ENCODE measurements around the gene MFSD6.

DNA sequence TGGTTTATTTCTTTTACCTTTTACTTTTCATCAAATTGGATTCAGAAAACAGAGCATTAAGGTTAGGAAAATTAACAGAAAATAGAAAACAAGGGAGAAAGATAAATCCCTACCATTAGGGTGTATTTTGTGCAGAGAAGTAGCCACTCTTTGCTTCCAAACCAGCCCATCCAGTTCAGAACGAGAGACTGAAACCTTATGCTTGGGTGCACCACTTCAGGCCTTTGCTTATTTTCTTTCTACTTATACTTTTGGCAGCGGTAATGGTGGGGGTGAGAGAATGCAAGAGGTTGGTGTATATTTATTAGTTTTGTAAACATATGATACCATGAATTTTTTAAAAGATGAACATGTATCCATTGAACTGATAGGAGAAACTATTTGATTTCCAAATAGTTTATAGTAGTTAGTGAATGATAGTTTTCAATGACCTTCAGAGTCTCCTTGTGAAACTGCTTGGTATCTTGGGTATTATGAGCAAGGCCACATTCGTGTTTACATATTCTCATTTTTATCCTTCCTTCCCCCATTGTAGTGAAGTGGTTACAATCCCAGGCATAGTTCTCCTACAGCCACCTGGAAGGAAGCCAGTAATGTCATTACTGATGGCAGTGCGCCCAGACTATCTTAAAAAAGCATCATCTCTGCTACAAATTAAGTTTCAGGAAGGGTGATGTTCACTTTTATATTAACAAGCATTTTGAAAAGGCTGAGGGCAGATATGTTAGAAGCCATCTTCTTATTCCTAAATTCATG is 60.8 kb downstream of the MFSD6 start:
- TF ChIP-seq POLR2A (IDR thresholded peaks at IDR 0.05; ENCODE audit: low read length) (peak; percentile 36), GATA1 (IDR thresholded peaks at IDR 0.05; ENCODE audit: low read depth, low read length) (no peak)
